Measurements from ENCODE around the gene RPUSD3. TPM values are rescaled to one million over a fixed set of nuclear protein-coding genes. Genes with fewer than 3 reads are reported as not detected.

Gene RPUSD3
- total and polyA plus RNA-seq, 9 of the 15 experiments (the other 6 are each of a cell fraction or from before 2014, with no cell fraction given) = 13.8 to 99.0 (median 59.3) TPM

DNA sequence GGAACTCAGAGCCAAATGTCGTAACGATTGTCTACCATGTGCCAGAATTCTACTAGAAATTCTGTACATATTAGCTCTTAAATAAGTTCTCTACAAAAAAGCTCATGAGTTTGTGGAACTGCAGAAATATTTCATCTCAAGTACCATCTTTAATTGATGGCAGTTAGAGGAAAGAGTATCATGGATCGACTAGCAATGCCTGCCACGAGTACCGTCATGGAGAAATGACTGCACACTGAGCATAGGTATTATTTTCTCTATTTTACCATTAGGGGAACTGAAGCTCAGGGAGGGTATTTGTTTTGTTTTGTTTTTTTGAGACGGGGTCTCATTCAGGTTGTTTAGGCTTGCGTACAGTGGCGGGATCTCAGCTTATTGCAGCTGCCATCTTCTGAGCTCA lies 2.8 kb downstream of the RPUSD3 start (continued):
- TF ChIP-seq PRDM10 (IDR thresholded peaks at IDR 0.05; ENCODE audit: partially characterized antibody) (no peak), ESRRB (CRISPR knock-in tag; IDR thresholded peaks at IDR 0.05; ENCODE audit: borderline replicate concordance) (no peak), KDM4B (IDR thresholded peaks at IDR 0.05; ENCODE audit: borderline replicate concordance in 2 of 2, low read depth in 1 of 2) (no peak), CTCF (IDR thresholded peaks at IDR 0.05 in 2 of 3, conservative IDR thresholded peaks at IDR 0.05 in 1 of 3; ENCODE audit: insufficient read depth in 2 of 3, low read depth in 1 of 3, low read length in 3 of 3) (no peak), MTA2 (IDR thresholded peaks at IDR 0.05; ENCODE audit: low read depth) (no peak), REST (IDR thresholded peaks at IDR 0.05; ENCODE audit: borderline replicate concordance) (peak; percentile 19; the same call in 1 of the 2 replicates), REST (CRISPR knock-in tag; IDR thresholded peaks at IDR 0.05; ENCODE audit: low read depth) (no peak), RCOR1 (IDR thresholded peaks at IDR 0.05; ENCODE audit: borderline replicate concordance in 1 of 2, low read depth in 2 of 2, low read length in 2 of 2) (no peak), ARNT (IDR thresholded peaks at IDR 0.05) (no peak), ZNF551 (CRISPR knock-in tag; IDR thresholded peaks at IDR 0.05) (no peak), ILF3 (IDR thresholded peaks at IDR 0.05; ENCODE audit: borderline replicate concordance) (no peak)
- TF ChIP-seq, protein P1, sequence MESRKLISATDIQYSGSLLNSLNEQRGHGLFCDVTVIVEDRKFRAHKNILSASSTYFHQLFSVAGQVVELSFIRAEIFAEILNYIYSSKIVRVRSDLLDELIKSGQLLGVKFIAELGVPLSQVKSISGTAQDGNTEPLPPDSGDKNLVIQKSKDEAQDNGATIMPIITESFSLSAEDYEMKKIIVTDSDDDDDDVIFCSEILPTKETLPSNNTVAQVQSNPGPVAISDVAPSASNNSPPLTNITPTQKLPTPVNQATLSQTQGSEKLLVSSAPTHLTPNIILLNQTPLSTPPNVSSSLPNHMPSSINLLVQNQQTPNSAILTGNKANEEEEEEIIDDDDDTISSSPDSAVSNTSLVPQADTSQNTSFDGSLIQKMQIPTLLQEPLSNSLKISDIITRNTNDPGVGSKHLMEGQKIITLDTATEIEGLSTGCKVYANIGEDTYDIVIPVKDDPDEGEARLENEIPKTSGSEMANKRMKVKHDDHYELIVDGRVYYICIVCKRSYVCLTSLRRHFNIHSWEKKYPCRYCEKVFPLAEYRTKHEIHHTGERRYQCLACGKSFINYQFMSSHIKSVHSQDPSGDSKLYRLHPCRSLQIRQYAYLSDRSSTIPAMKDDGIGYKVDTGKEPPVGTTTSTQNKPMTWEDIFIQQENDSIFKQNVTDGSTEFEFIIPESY (CRISPR knock-in tag; IDR thresholded peaks at IDR 0.05) = peak; percentile 40; the same call in 1 of the 2 replicates

Data from K562 (cell line).